Mucosa of rectum (tissue), 2 donors: ENCODE data around the gene FRZB.
A peak's percentile ranks its signal among the peaks of the same experiment; 100 is the strongest.
"Not testable (repeated sequence)": the region's sequence is repeated elsewhere in the genome, so short reads cannot be mapped to it uniquely, and the experiment has no call there.

Experiments
- H3K27ac ChIP-seq, 2 donors: one replicate each; pipeline ENCODE4 v1.7.0; 2013; ENCODE audit warnings: inconsistent platforms in 2 of 2, low read depth in 2 of 2, low read length in 2 of 2
- H3K27me3 ChIP-seq, 2 donors: one replicate each; pipeline ENCODE4 v1.7.0; 2013; ENCODE audit warnings: low read length in 2 of 2; ENCODE audit not compliant: control insufficient read depth in 2 of 2, insufficient read depth in 2 of 2
- H3K36me3 ChIP-seq, 2 donors: one replicate each; pipeline ENCODE4 v1.7.0; 2013; ENCODE audit warnings: low read length in 2 of 2; ENCODE audit not compliant: control insufficient read depth in 2 of 2, insufficient read depth in 2 of 2
- H3K4me1 ChIP-seq, 2 donors: one replicate each; pipeline ENCODE4 v1.7.0; 2013; ENCODE audit warnings: low read length in 2 of 2, mild to moderate bottlenecking in 1 of 2; ENCODE audit not compliant: control insufficient read depth in 2 of 2, insufficient read depth in 2 of 2
- H3K4me3 ChIP-seq, 2 donors: one replicate each; pipeline ENCODE4 v1.7.0; 2013; ENCODE audit warnings: low read length in 2 of 2
- H3K9ac ChIP-seq, 2 donors: one replicate each; pipeline ENCODE4 v1.7.0; 2013; ENCODE audit warnings: low read length in 2 of 2, low read depth in 1 of 2, mild to moderate bottlenecking in 1 of 2
- H3K9me3 ChIP-seq, 2 donors: one replicate each; pipeline ENCODE4 v1.7.0; 2013; ENCODE audit warnings: low read length in 2 of 2; ENCODE audit not compliant: control insufficient read depth in 2 of 2
- donor health status: healthy.
- donor health status: Normal muscosa, but diverticular disease.

The FRZB gene

GRCh38 chr2:182890773-182891378, 24.4 kb upstream of the FRZB start:
- H3K4me1 ChIP-seq, result no peaks in the 10 kb centered on the region

DNA sequence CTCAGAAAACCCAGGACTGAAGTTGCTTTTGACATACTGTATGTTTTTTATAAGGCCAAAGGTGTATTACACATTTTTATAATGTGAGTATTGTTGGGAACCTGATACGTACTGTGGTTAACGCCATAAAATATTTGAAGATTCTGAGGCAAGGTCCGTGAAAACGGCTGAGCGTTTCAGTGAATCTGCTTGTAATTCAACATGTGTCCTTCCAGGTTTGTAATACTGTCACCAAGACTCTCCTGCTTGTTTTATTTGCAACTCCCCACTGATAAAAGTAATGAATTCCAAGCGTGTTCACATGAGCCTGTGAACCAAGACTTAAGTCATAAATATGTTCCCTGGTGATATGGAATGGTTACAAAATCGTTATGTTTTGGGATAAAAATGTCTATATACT, 23.9 kb upstream of the FRZB start:
- no peaks in the 10 kb centered on the region for H3K4me1 ChIP-seq
- H3K36me3 ChIP-seq, result no peaks in the 10 kb centered on the region
- no peak overlapping the region for H3K27ac ChIP-seq
- H3K4me3 ChIP-seq, result no peak overlapping the region
- no peak overlapping the region for H3K9ac ChIP-seq
- no peaks in the 10 kb centered on the region for H3K9me3 ChIP-seq
- H3K27me3 ChIP-seq, result no peaks in the 10 kb centered on the region

More at GRCh38 chr2:182890773-182891378, 24.4 kb upstream of the FRZB start:
- no peak overlapping the region for H3K27ac ChIP-seq
- no peaks in the 10 kb centered on the region for H3K27me3 ChIP-seq
- H3K9ac ChIP-seq, result no peak overlapping the region
- no peaks in the 10 kb centered on the region for H3K36me3 ChIP-seq
- H3K4me3 ChIP-seq, result peak overlapping the region; percentile 38 to 39
- no peaks in the 10 kb centered on the region for H3K9me3 ChIP-seq

- H3K27me3 ChIP-seq, result no peaks in the 10 kb centered on the region
- H3K9ac ChIP-seq, result no peak overlapping the region
- no peak overlapping the region for H3K27ac ChIP-seq
- H3K4me1 ChIP-seq, result no peaks in the 10 kb centered on the region
- no peak overlapping the region for H3K4me3 ChIP-seq
- H3K36me3 ChIP-seq, result no peaks in the 10 kb centered on the region
- H3K9me3 ChIP-seq, result no peaks in the 10 kb centered on the region
These were observed 21.4 kb upstream of the FRZB start for GRCh38 chr2:182887753-182888415.

DNA sequence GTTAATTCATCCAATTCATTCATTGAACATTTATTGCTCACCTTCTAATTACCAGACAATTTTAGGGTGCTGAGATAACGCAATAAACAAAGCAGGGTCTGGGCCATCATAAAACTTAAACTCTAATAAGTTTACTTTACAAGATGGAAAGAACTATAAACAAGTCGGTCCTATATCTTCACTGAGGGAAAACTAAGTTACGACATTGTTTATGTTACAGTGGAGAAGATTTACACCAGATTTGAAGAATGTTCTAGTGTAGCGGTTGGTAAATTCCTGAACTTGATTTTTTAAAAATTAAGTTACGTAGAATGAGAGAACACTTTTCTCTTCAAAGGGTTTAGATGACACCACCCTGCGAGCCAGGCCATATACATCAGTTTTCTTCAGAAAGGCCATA, 20.7 kb upstream of the FRZB start:
- H3K4me1 ChIP-seq, result no peaks in the 10 kb centered on the region
- H3K9ac ChIP-seq, result no peak overlapping the region
- no peak overlapping the region for H3K4me3 ChIP-seq
- no peaks in the 10 kb centered on the region for H3K36me3 ChIP-seq
- no peaks in the 10 kb centered on the region for H3K9me3 ChIP-seq
- no peak overlapping the region for H3K27ac ChIP-seq
- no peaks in the 10 kb centered on the region for H3K27me3 ChIP-seq

- no peaks in the 10 kb centered on the region for H3K27me3 ChIP-seq
- no peaks in the 10 kb centered on the region for H3K4me1 ChIP-seq
- H3K9ac ChIP-seq, result no peak overlapping the region
- no peaks in the 10 kb centered on the region for H3K36me3 ChIP-seq
- no peak overlapping the region for H3K27ac ChIP-seq
- H3K9me3 ChIP-seq, result no peaks in the 10 kb centered on the region
- no peak overlapping the region for H3K4me3 ChIP-seq
These were observed 19.3 kb upstream of the FRZB start for GRCh38 chr2:182885771-182886170.

DNA sequence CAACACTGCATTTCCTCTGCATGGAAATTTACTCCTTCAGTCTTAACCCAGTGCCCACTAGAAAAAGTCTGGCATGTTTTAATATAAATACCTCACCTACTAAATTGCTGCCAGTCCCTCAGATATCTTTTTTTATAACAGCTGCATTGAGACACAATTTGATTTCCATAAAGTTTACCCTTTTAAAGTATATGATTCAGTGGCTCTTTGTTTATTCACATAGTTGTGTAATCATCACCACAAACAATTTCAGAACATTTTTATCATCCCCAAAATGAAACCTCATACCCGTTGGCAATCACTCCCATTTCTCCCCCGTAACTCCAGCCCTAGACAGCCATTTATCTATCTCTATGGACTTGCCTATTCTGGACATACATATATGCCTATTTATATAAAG, 17.0 kb upstream of the FRZB start:
- no peak overlapping the region for H3K4me3 ChIP-seq
- H3K4me1 ChIP-seq, result no peaks in the 10 kb centered on the region
- no peaks in the 10 kb centered on the region for H3K36me3 ChIP-seq
- H3K9me3 ChIP-seq, result no peaks in the 10 kb centered on the region
- H3K27ac ChIP-seq, result no peak overlapping the region
- no peak overlapping the region for H3K9ac ChIP-seq
- no peaks in the 10 kb centered on the region for H3K27me3 ChIP-seq

- not testable (repeated sequence) for H3K36me3 ChIP-seq, H3K4me1 ChIP-seq, H3K27me3 ChIP-seq, H3K9me3 ChIP-seq, H3K4me3 ChIP-seq, H3K27ac ChIP-seq, H3K9ac ChIP-seq
These were observed 13.7 kb upstream of the FRZB start for GRCh38 chr2:182880100-182880499.

DNA sequence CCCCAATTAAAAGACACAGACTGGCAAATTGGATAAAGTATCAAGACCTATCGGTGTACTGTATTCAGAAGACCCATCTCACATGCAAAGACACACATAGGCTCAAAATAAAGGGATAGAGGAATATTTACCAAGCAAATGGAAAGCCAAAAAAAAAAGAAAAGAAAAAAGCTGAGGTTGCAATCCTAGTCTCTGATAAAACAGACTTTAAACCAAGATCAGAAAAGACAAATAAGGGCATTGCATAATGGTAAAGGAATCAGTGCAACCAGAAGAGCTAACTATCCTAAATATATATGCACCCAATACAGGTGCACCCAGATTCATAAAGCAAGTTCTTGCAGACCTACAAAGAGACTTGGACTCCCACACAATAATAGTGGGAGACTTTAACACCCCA, 10.2 kb upstream of the FRZB start:
- H3K9ac ChIP-seq, H3K9me3 ChIP-seq, H3K36me3 ChIP-seq, H3K4me1 ChIP-seq, H3K4me3 ChIP-seq, H3K27me3 ChIP-seq, H3K27ac ChIP-seq: not testable (repeated sequence)

DNA sequence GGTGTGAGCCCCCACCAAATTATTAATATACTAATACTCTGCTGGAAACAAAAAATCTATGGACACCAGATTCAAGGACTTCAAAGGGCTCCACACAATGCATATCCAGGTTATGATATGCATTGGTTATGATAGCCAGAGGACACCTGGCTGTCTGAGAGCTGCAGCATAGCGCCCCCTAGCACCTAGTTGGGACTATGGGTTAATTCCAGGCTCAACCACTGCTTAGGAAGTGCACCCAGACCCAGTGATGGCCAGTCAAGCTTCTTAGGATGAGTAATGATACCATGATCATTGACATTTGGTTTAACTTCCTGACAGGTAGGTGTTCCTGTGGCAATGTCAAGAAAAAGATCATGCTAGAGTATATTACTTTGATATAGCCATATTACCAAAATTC, 3.8 kb upstream of the FRZB start:
- Histone ChIP-seq H3K9me3 (no peaks in the 10 kb centered on the region), H3K4me3 (no peak overlapping the region), H3K9ac (no peak overlapping the region), H3K27me3 (peaks cover 0 to 5% of the 10 kb centered on the region in 2 donors), H3K4me1 (peaks cover 3 to 10% of the 10 kb centered on the region in 2 donors), H3K27ac (no peak overlapping the region), H3K36me3 (no peaks in the 10 kb centered on the region)

- peaks cover 0 to 5% of the 10 kb centered on the region in 2 donors for H3K27me3 ChIP-seq
- H3K27ac ChIP-seq, result peak overlapping the region in 1 of 2 donors; percentile 0
- no peak overlapping the region for H3K4me3 ChIP-seq
- H3K36me3 ChIP-seq, result no peaks in the 10 kb centered on the region
- H3K9me3 ChIP-seq, result no peaks in the 10 kb centered on the region
- H3K9ac ChIP-seq, result no peak overlapping the region
- peaks cover 3 to 10% of the 10 kb centered on the region in 2 donors for H3K4me1 ChIP-seq
These were observed 1.8 kb upstream of the FRZB start for GRCh38 chr2:182868054-182868796.
